Astrocyte of the spinal cord (primary cell): ENCODE results near the gene ZNF717.

ENCODE experiments used
- DNase-seq: peaks from one replicate; pipeline ENCODE4 v3.0.0; 2011; ENCODE audit warnings: low read depth, low spot score
- H3K4me3 ChIP-seq: 2 replicates; pipeline ENCODE4 v1.5.1; 2011; ENCODE audit warnings: low read depth, mild to moderate bottlenecking, low read length, moderate library complexity
- CTCF ChIP-seq: IDR thresholded peaks from 2 replicates; pipeline ENCODE4 v1.5.1; 2012; ENCODE audit warnings: low read depth, mild to moderate bottlenecking, low read length, inconsistent platforms
- in situ Hi-C: cut with HindIII; loops from 2 replicates; pipeline ENCODE4 v1.10.0; 2017; ENCODE audit warnings: low sequenced_read_pairs

The ZNF717 gene

GRCh38 chr3:75768303-75769017, 16.9 kb downstream of the ZNF717 start:
- no peak for TF ChIP-seq CTCF
- DNase-seq, result no peak
- in situ Hi-C loops, result no loop called here
- no peak overlapping the region for H3K4me3 ChIP-seq

GRCh38 chr3:75737831-75738493, 47.4 kb downstream of the ZNF717 start:
- H3K4me3 ChIP-seq, result no peak overlapping the region
- DNase-seq, result peak; percentile 46
- in situ Hi-C loops, result no loop called here
- TF ChIP-seq CTCF, result no peak

GRCh38 chr3:75727985-75728384, 57.4 kb downstream of the ZNF717 start:
- no peak for DNase-seq
- TF ChIP-seq CTCF, result no peak
- no peak overlapping the region for H3K4me3 ChIP-seq
- in situ Hi-C loops, result no loop called here

GRCh38 chr3:75692061-75692460, 93.3 kb downstream of the ZNF717 start:
- DNase-seq, result no peak
- TF ChIP-seq CTCF, result no peak
- no peak overlapping the region for H3K4me3 ChIP-seq
- in situ Hi-C loops, result no loop called here

GRCh38 chr3:75687323-75687722, 98.0 kb downstream of the ZNF717 start:
- no peak for TF ChIP-seq CTCF
- DNase-seq, result no peak
- H3K4me3 ChIP-seq, result no peak overlapping the region
- in situ Hi-C loops, result no loop called here
